Right cardiac atrium (tissue), 5 donors: ENCODE measurements around the gene ZNF160. TPM values are rescaled to one million over a fixed set of nuclear protein-coding genes. Genes with fewer than 3 reads are reported as not detected.

Experiments
- ATAC-seq, 2 donors: fragments of 200-7000 bp; cut with Tn5 transposase; one replicate each; pipeline versions ENCODE4 v1.8.0 to v1.9.1; 2020; ENCODE audit warnings: moderate library complexity in 2 of 2, mild to moderate bottlenecking in 1 of 2
- DNase-seq, 3 donors: peaks; one replicate each; pipeline ENCODE4 v3.0.0-alpha.2; 2020
- H3K27ac ChIP-seq: one replicate; pipeline ENCODE4 v1.5.1; 2013; ENCODE audit warnings: mild to moderate bottlenecking, low read length, control low read depth, moderate library complexity
- H3K27me3 ChIP-seq: one replicate; pipeline ENCODE4 v1.6.1; 2013; ENCODE audit not compliant: control insufficient read depth, insufficient read depth
- H3K4me1 ChIP-seq: one replicate; pipeline ENCODE4 v1.6.1; 2013; ENCODE audit warnings: low read length; ENCODE audit not compliant: control insufficient read depth, insufficient read depth
- H3K4me3 ChIP-seq: one replicate; pipeline ENCODE4 v1.5.1; 2013; ENCODE audit warnings: low read length, control low read depth
- H3K9me3 ChIP-seq: one replicate; pipeline ENCODE4 v1.6.1; 2013; ENCODE audit warnings: low read length; ENCODE audit not compliant: control insufficient read depth
- WGBS: extraction: QIAGEN DNeasy Blood & Tissue Kit; methylation state at CpG from one replicate; pipeline ENCODE4 v1.1.7; 2013; 5-methylcytosine and 5-hydroxymethylcytosine counted together
- intact Hi-C, 4 donors: fragments of 100-400 bp; cut with DNase I; formaldehyde crosslinking; loops; one replicate each; pipeline versions ENCODE4 v1.11.0 to v1.14.0; 2022 to 2023
- polyA plus RNA-seq: library from polyadenylated mRNA; stranded (reverse); fragments of 200-250 nt; gene quantifications from one replicate; pipeline ENCODE4 v1.2.3, GENCODE V29; 2013
- total RNA-seq, 4 donors: library from RNA; stranded (reverse); fragmentation: NEBNext Ultra II Directional; extraction: Animal tissue kit (Norgen Biotek cat#: 25700); gene quantifications; one replicate each; pipeline ENCODE4 v1.2.1, GENCODE V29; 2021
- donor health status: healthy with polysubstance abuse.
- donor health status: DM: no; HTN: yes; CAD: no.
- donor health status: DM: no; HTN: no; CAD: no.
- donor health status: DM: no; HTN: yes; CAD: no; lungs with severe emphysema.
- donor health status: DM: yes; HTN: yes; CAD: no.

The ZNF160 gene
- total and polyA plus RNA-seq, 5 donors, result 15.9 to 23.1 (median 17.7) TPM

GRCh38 chr19:53091413-53092254, 11.6 kb downstream of the ZNF160 start:
- Histone ChIP-seq H3K27ac (no peak overlapping the region), H3K4me3 (no peak overlapping the region), H3K4me1 (peaks cover 3% of the 10 kb centered on the region), H3K9me3 (no peaks in the 10 kb centered on the region), H3K27me3 (no peaks in the 10 kb centered on the region)
- DNase-seq (peak in 1 of 3 donors; percentile 33), ATAC-seq (no peak)
- intact Hi-C loops, result no loop called here
- WGBS, result 87% methylated on average over 19 of the region's 19 CpGs

DNA sequence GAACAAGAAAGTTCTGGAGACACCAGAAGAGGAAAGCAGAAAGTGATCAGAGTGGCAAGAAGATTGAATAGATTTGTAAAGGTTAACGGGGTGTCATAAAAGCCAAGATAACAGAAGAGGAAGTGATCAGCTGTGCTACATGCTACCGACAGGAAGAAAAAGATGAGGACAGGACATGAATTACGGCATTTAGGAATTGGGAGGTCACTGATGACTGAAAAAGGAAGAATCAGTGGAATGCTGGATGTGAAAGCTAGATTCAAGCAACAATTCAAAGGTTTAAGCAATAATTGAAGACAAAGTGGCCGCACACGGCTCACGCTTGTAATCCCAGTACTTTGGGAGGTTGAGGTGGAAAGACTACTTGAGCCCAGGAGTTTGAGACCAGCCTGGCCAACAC, 15.1 kb downstream of the ZNF160 start:
- WGBS, result 61% methylated on average over 6 of the region's 6 CpGs
- Histone ChIP-seq H3K27ac (peak overlapping the region; percentile 77), H3K4me3 (no peak overlapping the region), H3K9me3 (no peaks in the 10 kb centered on the region), H3K4me1 (peaks cover 3% of the 10 kb centered on the region), H3K27me3 (no peaks in the 10 kb centered on the region)
- intact Hi-C loops, result no loop called here
- ATAC-seq (no peak), DNase-seq (no peak)

GRCh38 chr19:53086949-53087348, 16.3 kb downstream of the ZNF160 start:
- H3K27ac ChIP-seq, result peak overlapping the region; percentile 81
- intact Hi-C loops, result no loop called here
- peak; percentile 86 to 91 for ATAC-seq

DNA sequence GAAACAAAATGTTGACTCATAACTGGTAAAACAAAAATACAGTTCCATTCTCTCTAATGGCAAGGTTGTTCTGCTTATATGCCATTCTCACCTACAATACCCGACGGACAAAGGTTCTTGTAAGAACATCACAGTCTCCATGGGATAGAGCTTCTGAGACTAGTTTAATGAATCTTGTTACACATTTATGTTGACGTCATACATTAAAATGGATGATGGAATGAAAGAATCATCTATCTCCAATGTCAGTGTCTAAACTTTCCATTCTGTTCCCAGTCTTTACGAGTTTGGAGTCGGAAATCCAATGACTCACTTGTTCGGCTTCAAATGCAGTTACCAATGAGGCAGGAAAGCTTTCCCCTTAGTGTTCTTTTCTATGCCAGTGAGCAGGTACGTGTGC, 17.7 kb downstream of the ZNF160 start:
- 92% methylated on average over 7 of the region's 7 CpGs for WGBS
- Histone ChIP-seq H3K9me3 (no peaks in the 10 kb centered on the region), H3K27ac (no peak overlapping the region), H3K4me1 (peaks cover 3% of the 10 kb centered on the region), H3K27me3 (no peaks in the 10 kb centered on the region), H3K4me3 (no peak overlapping the region)
- ATAC-seq, result no peak
- DNase-seq, result no peak
- intact Hi-C loops, result no loop called here

More at GRCh38 chr19:53086949-53087348, 16.3 kb downstream of the ZNF160 start:
- DNase-seq, result peak; percentile 61 to 85 (median 72)
- H3K9me3 ChIP-seq, result no peaks in the 10 kb centered on the region
- WGBS, result 31% methylated on average over 5 of the region's 5 CpGs
- no peaks in the 10 kb centered on the region for H3K27me3 ChIP-seq
- peaks cover 3% of the 10 kb centered on the region for H3K4me1 ChIP-seq
- no peak overlapping the region for H3K4me3 ChIP-seq

- Histone ChIP-seq H3K27ac (no peak overlapping the region), H3K27me3 (no peaks in the 10 kb centered on the region), H3K9me3 (no peaks in the 10 kb centered on the region), H3K4me1 (peaks cover 3% of the 10 kb centered on the region), H3K4me3 (no peak overlapping the region)
- DNase-seq, result no peak
- ATAC-seq, result no peak
- 96% methylated on average over 3 of the region's 3 CpGs for WGBS
- intact Hi-C loops, result no loop called here
Measured at GRCh38 chr19:53082929-53083328, 20.3 kb downstream of the ZNF160 start.

- 65% methylated on average over 8 of the region's 8 CpGs for WGBS
- DNase-seq, result no peak
- H3K27ac ChIP-seq, result peak overlapping the region; percentile 88
Measured at GRCh38 chr19:53079313-53079924, 23.8 kb downstream of the ZNF160 start.

GRCh38 chr19:53078668-53079067, 24.6 kb downstream of the ZNF160 start:
- whole genome bisulfite sequencing, result 73% methylated on average over 1 of the region's 1 CpG
- ATAC-seq (no peak), DNase-seq (no peak)
- H3K9me3 ChIP-seq, result no peaks in the 10 kb centered on the region
- no peaks in the 10 kb centered on the region for H3K4me1 ChIP-seq
- H3K27me3 ChIP-seq, result no peaks in the 10 kb centered on the region
- H3K4me3 ChIP-seq, result no peak overlapping the region
- no peak overlapping the region for H3K27ac ChIP-seq
- intact Hi-C loops, result loop anchor here in 2 of 4 donors (5.0 to 10.0 kb wide), 2 partner anchors 104 to 116 kb away; partner anchors contain the start of gene ZNF665 (in 1 of the 2)

More at GRCh38 chr19:53079313-53079924, 23.8 kb downstream of the ZNF160 start:
- H3K4me1 ChIP-seq, result no peaks in the 10 kb centered on the region
- no peak for ATAC-seq
- no peaks in the 10 kb centered on the region for H3K27me3 ChIP-seq
- intact Hi-C loops, result loop anchor here in 2 of 4 donors (5.0 to 10.0 kb wide), 2 partner anchors 103 to 115 kb away; partner anchors contain the start of gene ZNF665 (in 1 of the 2)
- H3K4me3 ChIP-seq, result no peak overlapping the region
- no peaks in the 10 kb centered on the region for H3K9me3 ChIP-seq

DNA sequence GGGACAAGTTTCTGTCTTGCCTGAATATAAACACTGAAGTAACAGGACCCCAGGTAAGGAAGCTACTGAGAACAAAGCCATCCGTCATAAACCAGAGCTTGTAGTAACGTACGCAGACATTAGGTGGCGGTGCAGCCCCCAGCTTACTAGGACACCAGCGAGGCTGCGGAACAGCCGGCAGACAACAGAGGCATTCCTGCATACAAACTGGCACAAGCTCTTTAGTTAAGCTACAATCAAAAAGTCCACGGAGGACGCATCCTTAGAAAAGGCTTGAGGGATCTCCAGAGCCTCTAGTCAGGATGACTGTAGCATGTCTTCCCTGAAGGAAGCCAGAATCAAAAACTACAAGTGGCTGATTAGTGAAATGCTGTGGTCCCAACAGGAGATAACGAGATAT, 26.2 kb downstream of the ZNF160 start:
- Histone ChIP-seq H3K9me3 (no peaks in the 10 kb centered on the region), H3K27ac (no peak overlapping the region), H3K4me1 (no peaks in the 10 kb centered on the region), H3K4me3 (no peak overlapping the region), H3K27me3 (no peaks in the 10 kb centered on the region)
- ATAC-seq, result peak; percentile 79 to 84
- intact Hi-C loops, result loop anchor here in 2 of 4 donors (5.0 to 10.0 kb wide), 2 partner anchors 105 to 118 kb away; partner anchors contain the start of gene ZNF665 (in 1 of the 2)
- peak; percentile 60 to 87 (median 78) for DNase-seq
- WGBS, result 21% methylated on average over 10 of the region's 10 CpGs

- intact Hi-C loops, result no loop called here
- H3K27me3 ChIP-seq, result no peaks in the 10 kb centered on the region
- over 99% methylated on average over 5 of the region's 5 CpGs for WGBS
- DNase-seq, result no peak
- no peak for ATAC-seq
- no peaks in the 10 kb centered on the region for H3K4me1 ChIP-seq
- no peak overlapping the region for H3K27ac ChIP-seq
- peaks cover 6% of the 10 kb centered on the region for H3K9me3 ChIP-seq
- H3K4me3 ChIP-seq, result no peak overlapping the region
Measured at GRCh38 chr19:53068834-53069233, 34.4 kb downstream of the ZNF160 start.

DNA sequence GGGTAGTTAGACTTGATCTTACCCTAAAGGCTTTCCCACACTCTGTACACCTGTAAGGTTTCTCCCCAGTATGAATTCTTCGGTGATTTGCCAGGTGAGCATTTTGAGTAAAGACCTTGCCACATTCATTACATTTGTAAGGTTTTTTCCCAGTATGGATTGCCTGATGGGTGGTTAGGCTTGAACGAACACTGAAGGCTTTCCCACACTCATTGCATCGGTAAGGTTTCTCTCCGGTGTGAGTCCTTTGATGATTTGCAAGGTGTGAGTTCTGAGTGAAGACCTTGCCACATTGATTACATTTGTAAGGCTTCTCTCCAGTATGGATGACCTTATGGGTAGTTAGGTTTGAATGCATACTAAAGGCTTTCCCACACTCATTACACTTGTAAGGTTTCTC, 35.0 kb downstream of the ZNF160 start:
- peaks cover 6% of the 10 kb centered on the region for H3K9me3 ChIP-seq
- WGBS, result over 99% methylated on average over 4 of the region's 4 CpGs
- DNase-seq, result no peak

More for the DNA sequence above, 35.0 kb downstream of the ZNF160 start:
- H3K27me3 ChIP-seq, result no peaks in the 10 kb centered on the region
- no peak for ATAC-seq
- intact Hi-C loops, result no loop called here
- H3K4me3 ChIP-seq, result no peak overlapping the region
- no peaks in the 10 kb centered on the region for H3K4me1 ChIP-seq
- H3K27ac ChIP-seq, result no peak overlapping the region
